SK-N-SH (cell line): ENCODE measurements around the gene TUBB3. TPM values are rescaled to one million over a fixed set of nuclear protein-coding genes. Genes with fewer than 3 reads are reported as not detected.

Source experiments
- CTCF ChIA-PET: fragments of 300-600, 350-600 bp; formaldehyde crosslinking; extraction: SDS; loops from one replicate; lab custom pipeline; 2021; lab: Yijun Ruan, JAX
- POLR2A ChIA-PET: fragments of 350-600 bp; sonication (Branson Sonifier 250); formaldehyde crosslinking; extraction: SDS; loops from one replicate; lab custom pipeline; 2020; ENCODE audit warnings: antibody characterized with exemption, inconsistent platforms; lab: Yijun Ruan, JAX
- DNase-seq: peaks from one replicate; pipeline ENCODE4 v3.0.0; 2012
- H2AFZ ChIP-seq: fragments of 200-600 bp; sonication (generic); 2 replicates; pipeline ENCODE4 v1.8.1; 2016; ENCODE audit warnings: antibody characterized with exemption, mild to moderate bottlenecking, low read depth
- H3F3A ChIP-seq: fragments of 200-600 bp; sonication (generic); replicated peaks from 2 replicates; pipeline ENCODE3; 2016; ENCODE audit warnings: antibody characterized with exemption, mild to moderate bottlenecking; ENCODE audit not compliant: insufficient read depth
- H3K27ac ChIP-seq, 2 experiments: fragments of 200-500 bp in 1 of 2; fragments of 200-600 bp in 1 of 2; sonication (Bioruptor generic) in 1 of 2; sonication (generic), shearing (Covaris generic) in 1 of 2; 2 replicates each; pipeline versions ENCODE4 v1.5.1 to v1.6.1; 2014 to 2016; ENCODE audit warnings: low read depth in 2 of 2, inconsistent platforms in 1 of 2, low read length in 1 of 2, mild to moderate bottlenecking in 1 of 2, mixed read lengths in 1 of 2
- H3K27me3 ChIP-seq: fragments of 200-600 bp; sonication (generic), shearing (Covaris generic); 2 replicates; pipeline ENCODE4 v1.6.1; 2016; ENCODE audit warnings: mixed run types; ENCODE audit not compliant: insufficient read depth
- H3K36me3 ChIP-seq, 2 experiments: fragments of 200-500 bp in 1 of 2; fragments of 200-600 bp in 1 of 2; sonication (Bioruptor generic) in 1 of 2; sonication (generic) in 1 of 2; replicated peaks in 1 of 2; 2 replicates each; pipeline versions ENCODE3 to v1.5.1; 2014 to 2016; ENCODE audit warnings: low read length in 1 of 2, mild to moderate bottlenecking in 1 of 2; ENCODE audit not compliant: insufficient read depth in 2 of 2, control insufficient read depth in 1 of 2
- H3K4me1 ChIP-seq, 2 experiments: fragments of 200-500 bp in 1 of 2; fragments of 200-600 bp in 1 of 2; sonication (Bioruptor generic) in 1 of 2; sonication (generic), shearing (Covaris generic) in 1 of 2; 2 replicates each; pipeline versions ENCODE4 v1.5.1 to v1.6.1; 2014 to 2016; ENCODE audit warnings: low read depth in 1 of 2, low read length in 1 of 2, mixed run types in 1 of 2; ENCODE audit not compliant: insufficient read depth in 2 of 2, control insufficient read depth in 1 of 2
- H3K4me2 ChIP-seq: fragments of 200-600 bp; sonication (generic), shearing (Covaris generic); 2 replicates; pipeline ENCODE4 v1.6.1; 2017; ENCODE audit warnings: mixed run types
- H3K4me3 ChIP-seq, 2 experiments: fragments of 200-500 bp in 1 of 2; fragments of 200-600 bp in 1 of 2; sonication (Bioruptor generic) in 1 of 2; sonication (generic), shearing (Covaris generic) in 1 of 2; 2 replicates each; pipeline versions ENCODE4 v1.5.1 to v1.8.1; 2014 to 2016; ENCODE audit warnings: low read depth in 2 of 2, inconsistent platforms in 1 of 2, low read length in 1 of 2, mild to moderate bottlenecking in 1 of 2, mixed read lengths in 1 of 2, moderate library complexity in 1 of 2
- H3K79me2 ChIP-seq: fragments of 200-600 bp; sonication (generic); 2 replicates; pipeline ENCODE4 v1.8.1; 2017; ENCODE audit warnings: mild to moderate bottlenecking; ENCODE audit not compliant: insufficient read depth
- H3K9ac ChIP-seq: fragments of 200-600 bp; sonication (generic); 2 replicates; pipeline ENCODE4 v1.6.1; 2017; ENCODE audit warnings: mixed run types
- H3K9me2 ChIP-seq: fragments of 200-600 bp; sonication (generic); 2 replicates; pipeline ENCODE4 v1.6.1; 2017; ENCODE audit warnings: mixed run types
- H3K9me3 ChIP-seq: fragments of 200-600 bp; sonication (generic); 2 replicates; pipeline ENCODE4 v1.6.1; 2017; ENCODE audit warnings: mixed run types, mild to moderate bottlenecking, moderate library complexity
- H4K20me1 ChIP-seq: fragments of 200-600 bp; sonication (generic); 2 replicates; pipeline ENCODE4 v1.6.1; 2017; ENCODE audit warnings: mild to moderate bottlenecking, mixed run types; ENCODE audit not compliant: insufficient read depth
- CHD2 ChIP-seq: fragments of 150-350 bp; IDR thresholded peaks from 2 replicates; pipeline ENCODE4 v1.6.1; 2018; ENCODE audit warnings: low read length; ENCODE audit not compliant: partially characterized antibody
- CTCF ChIP-seq: fragments of 200-600 bp; sonication (generic); IDR thresholded peaks from 2 replicates; pipeline ENCODE4 v1.6.1; 2017; ENCODE audit warnings: antibody characterized with exemption, mild to moderate bottlenecking, moderate library complexity
- FOXJ3 ChIP-seq: sonication (generic); formaldehyde crosslinking; IDR thresholded peaks from 2 replicates; pipeline ENCODE4 v1.5.1; 2020; ENCODE audit warnings: mild to moderate bottlenecking, missing genetic modification reagents
- GABPA ChIP-seq: IDR thresholded peaks from 2 replicates; pipeline ENCODE4 v1.4.0; 2012; ENCODE audit warnings: low read depth, mild to moderate bottlenecking
- MEF2A ChIP-seq: IDR thresholded peaks from 2 replicates; pipeline ENCODE4 v1.4.0; 2012; ENCODE audit warnings: low read depth, borderline replicate concordance
- MXI1 ChIP-seq: IDR thresholded peaks from 2 replicates; pipeline ENCODE4 v1.6.1; 2012; ENCODE audit warnings: mild to moderate bottlenecking, low read depth, low read length, improper control_type of control experiment
- NFIC ChIP-seq: IDR thresholded peaks from 2 replicates; pipeline ENCODE4 v1.4.0; 2012; ENCODE audit warnings: borderline replicate concordance
- NRF1 ChIP-seq: IDR thresholded peaks from 2 replicates; pipeline ENCODE4 v1.6.1; 2012; ENCODE audit warnings: low read depth, mild to moderate bottlenecking, low read length
- POLR2AphosphoS5 ChIP-seq: IDR thresholded peaks from 2 replicates; pipeline ENCODE4 v1.6.1; 2012; ENCODE audit warnings: low read depth, low read length
- RAD21 ChIP-seq: IDR thresholded peaks from 2 replicates; pipeline ENCODE4 v1.6.1; 2012; ENCODE audit warnings: mild to moderate bottlenecking, low read length
- RCOR1 ChIP-seq: fragments of 150-350 bp; IDR thresholded peaks from 2 replicates; pipeline ENCODE4 v1.6.1; 2017; ENCODE audit warnings: antibody characterized with exemption, low read length
- REST ChIP-seq: IDR thresholded peaks from 2 replicates; pipeline ENCODE4 v1.6.1; 2012; ENCODE audit warnings: mild to moderate bottlenecking, low read depth, low read length, moderate library complexity
- RFX5 ChIP-seq: IDR thresholded peaks from 2 replicates; pipeline ENCODE4 v1.6.1; 2012; ENCODE audit warnings: mild to moderate bottlenecking, improper control_type of control experiment, low read length
- SMC3 ChIP-seq: IDR thresholded peaks from 2 replicates; pipeline ENCODE4 v1.6.1; 2012; ENCODE audit warnings: low read depth, low read length, improper control_type of control experiment
- TCF12 ChIP-seq: IDR thresholded peaks from 2 replicates; pipeline ENCODE4 v1.4.0; 2012
- TEAD4 ChIP-seq: IDR thresholded peaks from 2 replicates; pipeline ENCODE4 v1.4.0; 2012; ENCODE audit warnings: mild to moderate bottlenecking, borderline replicate concordance; ENCODE audit not compliant: insufficient read depth
- YY1 ChIP-seq: IDR thresholded peaks from 2 replicates; pipeline ENCODE4 v1.4.0; 2012; ENCODE audit warnings: low read depth, mild to moderate bottlenecking
- WGBS: methylation state at CpG from one replicate; pipeline ENCODE4 v1.1.6; 2017; ENCODE audit warnings: low lambda C conversion rate; 5-methylcytosine and 5-hydroxymethylcytosine counted together
- polyA plus RNA-seq, 3 experiments: library from polyadenylated mRNA; depleted of rRNA; stranded (reverse); fragments of >200 nt; gene quantifications; 2 replicates each; pipeline ENCODE4 v1.2.3, GENCODE V29; 2012
- TF ChIP-seq, protein P1 (sequence below): IDR thresholded peaks from 2 replicates; pipeline ENCODE4 v1.4.0; 2012; ENCODE audit warnings: low read depth, borderline replicate concordance
- TF ChIP-seq, protein P2 (sequence below): fragments of 150-350 bp; IDR thresholded peaks from 2 replicates; pipeline ENCODE4 v1.6.1; 2016; ENCODE audit warnings: mild to moderate bottlenecking, low read depth, low read length
- TF ChIP-seq, protein P3 (sequence below): fragments of 150-350 bp; IDR thresholded peaks from 2 replicates; pipeline ENCODE4 v1.6.1; 2017; ENCODE audit warnings: antibody characterized with exemption, low read length, low read depth, borderline replicate concordance

TUBB3 gene
- polyA plus RNA-seq, 1 of the 3 experiments (the other 2 are of a cell fraction) = 428 TPM

GRCh38 chr16:89921131-89921701 lies 1.9 kb upstream of the TUBB3 start:
- peaks cover 34% of the 10 kb centered on the region for H3F3A ChIP-seq
- H3K36me3 ChIP-seq = no peaks in the 10 kb centered on the region
- CTCF ChIA-PET = interaction anchor here (1.6 to 6.1 kb wide), 3 partner anchors 11 to 99 kb away, joined by 3 to 53 read pairs (median 13); partner anchors contain the start of gene DBNDD1
- H3K9me2 ChIP-seq = no peaks in the 10 kb centered on the region
- TF ChIP-seq POLR2AphosphoS5 (no peak), NFIC (no peak), CHD2 (no peak), REST (no peak), SMC3 (no peak), TEAD4 (no peak), NRF1 (no peak), RCOR1 (no peak), CTCF (no peak), YY1 (no peak), MEF2A (no peak), TCF12 (no peak), GABPA (no peak), FOXJ3 (CRISPR knock-in tag) (no peak), RAD21 (no peak), RFX5 (no peak), MXI1 (no peak)
- TF ChIP-seq, protein P1, sequence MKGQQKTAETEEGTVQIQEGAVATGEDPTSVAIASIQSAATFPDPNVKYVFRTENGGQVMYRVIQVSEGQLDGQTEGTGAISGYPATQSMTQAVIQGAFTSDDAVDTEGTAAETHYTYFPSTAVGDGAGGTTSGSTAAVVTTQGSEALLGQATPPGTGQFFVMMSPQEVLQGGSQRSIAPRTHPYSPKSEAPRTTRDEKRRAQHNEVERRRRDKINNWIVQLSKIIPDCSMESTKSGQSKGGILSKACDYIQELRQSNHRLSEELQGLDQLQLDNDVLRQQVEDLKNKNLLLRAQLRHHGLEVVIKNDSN = no peak
- TF ChIP-seq, protein P2, sequence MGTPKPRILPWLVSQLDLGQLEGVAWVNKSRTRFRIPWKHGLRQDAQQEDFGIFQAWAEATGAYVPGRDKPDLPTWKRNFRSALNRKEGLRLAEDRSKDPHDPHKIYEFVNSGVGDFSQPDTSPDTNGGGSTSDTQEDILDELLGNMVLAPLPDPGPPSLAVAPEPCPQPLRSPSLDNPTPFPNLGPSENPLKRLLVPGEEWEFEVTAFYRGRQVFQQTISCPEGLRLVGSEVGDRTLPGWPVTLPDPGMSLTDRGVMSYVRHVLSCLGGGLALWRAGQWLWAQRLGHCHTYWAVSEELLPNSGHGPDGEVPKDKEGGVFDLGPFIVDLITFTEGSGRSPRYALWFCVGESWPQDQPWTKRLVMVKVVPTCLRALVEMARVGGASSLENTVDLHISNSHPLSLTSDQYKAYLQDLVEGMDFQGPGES = no peak
- TF ChIP-seq, protein P3, sequence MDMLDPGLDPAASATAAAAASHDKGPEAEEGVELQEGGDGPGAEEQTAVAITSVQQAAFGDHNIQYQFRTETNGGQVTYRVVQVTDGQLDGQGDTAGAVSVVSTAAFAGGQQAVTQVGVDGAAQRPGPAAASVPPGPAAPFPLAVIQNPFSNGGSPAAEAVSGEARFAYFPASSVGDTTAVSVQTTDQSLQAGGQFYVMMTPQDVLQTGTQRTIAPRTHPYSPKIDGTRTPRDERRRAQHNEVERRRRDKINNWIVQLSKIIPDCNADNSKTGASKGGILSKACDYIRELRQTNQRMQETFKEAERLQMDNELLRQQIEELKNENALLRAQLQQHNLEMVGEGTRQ = no peak
- H3K27me3 ChIP-seq = no peaks in the 10 kb centered on the region
- no peaks in the 10 kb centered on the region for H3K9me3 ChIP-seq
- peaks cover 27% of the 10 kb centered on the region for H4K20me1 ChIP-seq
- H3K9ac ChIP-seq = peak overlapping the region; percentile 96; the same call in 1 of the 2 replicates
- H3K4me2 ChIP-seq = peak overlapping the region; percentile 93
- no peak for DNase-seq
- H3K79me2 ChIP-seq = peaks cover 34% of the 10 kb centered on the region
- POLR2A ChIA-PET = interaction anchor here (0.8 to 3.5 kb wide), 7 partner anchors 9 to 215 kb away, joined by 3 to 24 read pairs (median 7); partner anchors contain the start of gene TCF25
- 62% methylated on average over 10 of the region's 14 CpGs for WGBS
- peaks cover 12 to 47% of the 10 kb centered on the region in 2 experiments; a peak in 3 of 4 replicates for H3K4me1 ChIP-seq
- H2AFZ ChIP-seq = no peak overlapping the region
- H3K4me3 ChIP-seq = peak overlapping the region; percentile 83 to 89; a peak in 3 of 4 replicates
- H3K27ac ChIP-seq = peak overlapping the region; percentile 97 to 100
